GM21737 (cell line): ENCODE data around the gene DIP2B.

Experiments
- ATAC-seq: cut with Tn5 transposase; IDR thresholded peaks from one replicate; pipeline ENCODE4 v1.9.1; 2021; ENCODE audit warnings: mild to moderate bottlenecking, moderate library complexity; ENCODE audit not compliant: unreplicated experiment

DIP2B gene

GRCh38 chr12:50571786-50572185 lies 67.0 kb downstream of the DIP2B start:
- ATAC-seq: no peak

GRCh38 chr12:50572287-50572686 lies 67.5 kb downstream of the DIP2B start:
- no peak for ATAC-seq

DNA sequence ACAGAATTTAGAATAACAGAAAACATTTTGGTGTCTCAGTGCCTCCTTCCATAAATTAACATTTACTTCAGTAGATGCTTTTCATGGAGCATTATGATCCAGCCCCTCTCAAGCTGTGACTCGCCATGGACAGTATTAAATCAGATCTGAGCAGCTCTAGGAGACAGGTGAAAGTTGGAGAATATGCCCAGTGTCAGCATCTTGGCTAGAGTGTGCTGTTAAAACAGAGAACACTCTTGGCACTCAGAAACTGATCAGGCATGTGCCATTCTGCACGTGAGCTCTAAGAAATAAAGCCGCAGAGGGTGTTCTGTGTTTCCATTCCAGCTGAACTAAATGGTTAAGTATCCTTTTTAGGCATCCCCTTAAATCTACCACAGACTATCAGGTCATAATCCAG lies 68.0 kb downstream of the DIP2B start:
- ATAC-seq: no peak

GRCh38 chr12:50573271-50573670 lies 68.5 kb downstream of the DIP2B start:
- no peak for ATAC-seq

- no peak for ATAC-seq
Observed at GRCh38 chr12:50574601-50575348, 70.0 kb downstream of the DIP2B start.

DNA sequence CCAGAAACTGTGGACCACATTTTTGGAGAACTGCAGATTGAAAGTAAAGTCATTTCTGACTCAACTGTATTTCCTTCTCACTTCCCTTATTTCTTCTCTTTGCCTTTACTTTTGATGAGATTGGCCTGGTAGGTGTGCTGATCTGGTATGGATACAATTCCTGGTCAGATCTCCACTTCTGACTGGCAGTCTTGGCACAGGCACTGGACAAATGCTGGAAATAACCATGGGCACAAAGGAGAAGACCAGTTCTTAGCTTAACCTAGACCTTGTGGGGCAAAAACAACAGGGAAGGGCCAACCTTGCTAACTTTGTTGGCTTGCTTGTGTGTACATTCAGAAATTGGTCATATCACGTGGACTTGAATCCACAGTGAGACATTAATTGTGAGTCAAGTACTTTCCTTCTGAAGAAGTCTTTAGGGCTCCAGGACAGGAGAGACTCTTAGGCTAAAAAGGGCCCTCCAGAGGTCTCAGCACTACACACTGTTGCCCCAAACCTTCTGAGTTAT lies 75.0 kb downstream of the DIP2B start:
- no peak for ATAC-seq

- ATAC-seq: no peak
Observed at GRCh38 chr12:50580436-50580835, 75.7 kb downstream of the DIP2B start.

DNA sequence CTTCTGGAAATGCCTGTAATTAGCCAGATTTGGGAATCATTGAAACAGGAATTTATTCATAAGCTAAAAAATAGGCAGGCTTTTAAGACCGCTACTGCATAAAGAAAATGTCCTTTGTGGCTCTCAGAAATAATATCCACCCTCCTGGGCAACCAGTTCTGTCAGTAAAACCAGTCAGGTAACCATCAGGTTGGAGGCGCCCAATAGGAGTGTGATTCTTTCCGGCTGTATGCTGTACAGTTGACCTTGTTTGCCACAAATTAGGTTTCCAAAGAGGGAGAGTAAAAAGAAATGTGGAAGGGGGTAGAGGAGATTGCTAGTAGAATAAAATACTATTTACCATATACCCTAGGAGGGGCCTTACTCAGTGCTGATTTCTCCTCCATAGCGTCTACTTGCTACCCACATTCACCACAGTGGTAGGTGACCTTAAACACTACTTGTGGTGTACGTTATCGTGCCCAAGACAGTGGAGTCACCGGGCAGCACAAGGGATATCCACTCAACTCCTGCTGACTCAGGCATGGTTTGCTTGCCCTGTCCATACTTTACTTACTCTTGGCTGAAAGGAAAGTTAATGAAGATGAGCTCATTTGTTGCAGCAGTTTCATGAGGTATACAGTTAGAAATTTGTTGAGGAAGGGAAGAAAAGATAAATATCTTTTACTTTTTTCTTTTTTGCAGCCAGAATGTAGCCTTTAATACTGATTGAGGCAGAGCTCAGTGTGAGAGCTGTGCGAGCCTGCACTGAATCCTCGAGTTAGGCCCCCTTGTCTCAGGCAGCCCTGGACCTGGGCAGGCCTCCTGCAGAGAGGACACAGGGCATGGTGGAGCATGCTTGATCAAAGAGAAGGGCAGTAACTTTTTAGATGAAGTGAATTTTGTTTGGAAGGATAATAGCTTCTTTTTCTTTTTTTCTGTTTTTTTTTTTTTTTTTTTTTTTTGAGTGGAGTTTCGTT lies 76.7 kb downstream of the DIP2B start:
- ATAC-seq: no peak

DNA sequence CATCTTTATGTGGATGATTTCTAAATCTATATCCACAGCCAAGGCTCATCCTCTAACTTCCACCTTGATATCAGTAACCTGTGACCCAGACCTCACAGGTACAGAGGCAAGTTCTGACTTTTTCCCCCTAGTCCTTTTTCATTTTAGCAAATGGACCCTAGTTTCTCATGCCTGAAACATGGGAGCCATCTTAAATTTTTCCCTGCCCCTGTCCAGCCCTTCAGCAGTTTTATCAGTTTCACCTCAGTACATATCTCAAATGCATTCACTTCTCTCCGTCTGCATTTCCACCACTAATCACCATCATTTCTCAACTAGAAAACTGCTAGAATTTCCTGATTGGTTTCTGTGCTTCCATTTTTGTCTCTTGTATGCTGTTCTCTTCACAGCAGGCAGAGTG lies 79.3 kb downstream of the DIP2B start:
- ATAC-seq: no peak

DNA sequence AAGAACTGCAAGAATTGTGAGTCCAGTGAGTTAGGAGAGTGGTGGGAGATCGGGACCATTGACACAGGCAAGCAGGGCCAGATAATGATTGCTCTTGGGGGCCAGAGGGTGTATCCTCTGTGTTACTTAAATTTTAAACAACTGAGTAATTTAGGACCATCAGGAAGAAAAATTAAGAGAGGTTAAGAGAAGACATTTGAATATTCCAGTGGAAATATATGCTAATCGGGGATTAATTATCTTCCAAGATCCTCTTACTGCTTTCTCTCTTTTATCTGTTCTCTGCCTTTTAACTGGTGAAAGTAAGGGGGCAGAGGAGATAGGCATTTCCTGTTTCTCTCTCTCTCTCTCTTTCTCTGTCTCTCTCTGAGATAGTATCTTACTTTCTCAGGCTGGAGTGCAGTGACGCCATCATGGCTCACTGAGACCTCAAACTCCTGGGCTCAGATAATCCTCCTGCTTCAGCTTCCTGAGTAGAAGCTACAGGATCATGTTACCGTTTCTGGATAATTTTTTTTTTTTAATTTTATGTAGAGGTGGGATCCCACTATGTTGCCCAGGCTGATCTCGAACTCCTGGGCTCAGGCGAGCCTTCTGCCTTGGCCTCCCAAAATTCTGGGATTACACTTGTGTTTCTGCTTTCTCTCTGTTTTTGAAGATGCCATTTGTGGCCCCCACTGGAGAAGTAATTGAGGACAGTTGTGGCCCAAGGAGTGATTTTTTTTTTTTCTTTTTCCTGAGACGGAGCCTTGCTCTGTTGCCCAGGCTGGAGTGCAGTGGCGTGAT lies 85.1 kb downstream of the DIP2B start:
- ATAC-seq: no peak

DNA sequence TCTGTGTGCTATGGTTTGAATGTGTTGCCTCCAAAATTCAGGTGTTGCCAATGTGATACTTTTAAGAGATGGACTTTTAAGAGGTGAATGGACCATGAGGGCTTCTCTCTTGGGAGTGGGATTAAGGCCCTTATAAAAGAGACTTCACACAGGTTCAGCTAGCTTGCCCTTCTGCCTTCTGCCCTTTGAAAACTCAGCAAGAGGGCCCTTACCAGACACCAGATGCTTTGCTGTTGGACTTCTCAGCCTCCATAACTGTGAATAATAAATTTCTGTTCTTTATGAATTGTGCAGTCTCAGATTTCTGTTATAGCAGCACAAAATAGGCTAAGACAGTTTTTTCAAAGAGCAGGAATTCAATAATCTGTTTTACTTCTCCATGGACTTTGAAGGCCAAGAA lies 86.1 kb downstream of the DIP2B start:
- no peak for ATAC-seq

- no peak for ATAC-seq
Observed at GRCh38 chr12:50595667-50596066, 90.9 kb downstream of the DIP2B start.

DNA sequence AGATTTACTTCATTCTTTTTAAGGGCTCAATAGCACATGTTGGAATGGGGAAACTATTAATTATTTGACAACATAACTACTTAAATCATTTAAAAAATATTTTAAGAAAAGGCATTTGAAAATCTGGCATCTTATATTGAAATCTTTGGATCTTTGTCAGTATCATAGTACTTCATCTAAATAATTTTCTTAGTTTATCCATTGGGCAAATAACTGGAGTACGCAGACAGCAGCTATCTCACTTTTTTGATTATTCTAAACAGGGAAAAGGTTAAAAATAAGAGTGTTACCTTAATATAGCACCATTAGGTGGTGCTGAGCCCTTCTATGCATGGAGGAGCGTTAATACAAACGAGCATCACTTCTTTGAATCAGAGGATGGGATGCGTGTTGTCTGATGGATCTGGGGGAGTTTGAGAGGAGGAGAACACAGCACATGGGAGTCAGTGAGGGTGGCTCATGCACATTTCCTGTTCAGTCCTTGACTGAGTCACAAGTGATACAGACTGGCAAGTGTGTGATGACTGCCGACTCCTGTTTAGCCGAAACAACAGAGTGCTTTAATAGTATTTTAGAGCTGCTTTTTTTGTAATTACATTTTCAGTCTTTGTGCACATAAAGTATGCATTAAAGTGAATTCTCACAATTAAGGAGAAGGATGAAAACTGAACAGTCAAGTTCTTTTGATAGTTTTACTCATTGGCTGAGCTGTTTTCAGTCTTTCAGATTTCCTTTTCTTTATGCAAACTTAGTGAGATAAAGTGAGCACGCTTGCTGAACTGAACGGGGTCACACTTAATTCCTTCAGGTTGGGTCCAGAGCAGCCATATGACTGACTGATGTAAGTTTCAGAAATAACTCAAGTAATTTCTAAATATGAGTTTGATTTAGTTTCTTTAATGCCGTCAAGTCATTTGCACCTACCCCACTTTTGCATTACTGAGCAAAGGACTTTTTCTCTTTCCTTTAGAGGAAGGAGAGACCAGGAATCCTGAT lies 92.7 kb downstream of the DIP2B start:
- ATAC-seq: peak; percentile 82

- ATAC-seq: no peak
Observed at GRCh38 chr12:50598321-50598862, 93.6 kb downstream of the DIP2B start.

GRCh38 chr12:50599366-50600095 lies 94.7 kb downstream of the DIP2B start:
- ATAC-seq: no peak

- ATAC-seq: no peak
Observed at GRCh38 chr12:50600364-50600763, 95.6 kb downstream of the DIP2B start.

GRCh38 chr12:50603817-50604639 lies 99.2 kb downstream of the DIP2B start:
- no peak for ATAC-seq

DNA sequence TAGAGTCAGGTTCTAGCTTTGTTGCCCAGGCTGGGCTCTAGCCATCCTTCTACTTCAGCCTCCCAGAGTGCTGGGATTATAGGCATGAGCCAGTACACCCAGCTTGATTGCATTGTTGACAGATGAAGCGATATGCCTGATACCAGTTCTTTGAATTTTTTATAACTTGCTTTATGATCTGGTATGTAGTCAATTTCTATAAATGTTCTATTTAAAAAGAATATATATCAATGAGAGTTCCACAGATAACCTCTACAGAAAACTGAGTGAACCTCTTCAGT lies 99.8 kb downstream of the DIP2B start:
- no peak for ATAC-seq
